GM18505 (cell line): ENCODE measurements around the gene OLFM1.
"Not testable (repeated sequence)": the region's sequence is repeated elsewhere in the genome, so short reads cannot be mapped to it uniquely, and the experiment has no call there.

ENCODE experiments used
- ATAC-seq: cut with Tn5 transposase; IDR thresholded peaks from one replicate; pipeline ENCODE4 v1.9.1; 2021; ENCODE audit not compliant: unreplicated experiment
- POLR2A ChIP-seq: IDR thresholded peaks from 4 replicates; pipeline ENCODE4 v1.6.1; 2011; ENCODE audit warnings: borderline replicate concordance; ENCODE audit not compliant: insufficient read depth, insufficient read length; ENCODE audit errors: extremely low read depth

The OLFM1 gene

GRCh38 chr9:135136481-135136880 is 49.0 kb downstream of the OLFM1 start:
- no peak for ATAC-seq
- no peak for TF ChIP-seq POLR2A

- TF ChIP-seq POLR2A: no peak
Measured at GRCh38 chr9:135136991-135137832, 49.7 kb downstream of the OLFM1 start.

GRCh38 chr9:135138078-135138855 is 50.8 kb downstream of the OLFM1 start:
- ATAC-seq: no peak
- TF ChIP-seq POLR2A: no peak

More at GRCh38 chr9:135136991-135137832, 49.7 kb downstream of the OLFM1 start:
- no peak for ATAC-seq

GRCh38 chr9:135139366-135139959 is 52.0 kb downstream of the OLFM1 start:
- no peak for ATAC-seq
- TF ChIP-seq POLR2A: no peak

- no peak for TF ChIP-seq POLR2A
- ATAC-seq: no peak
Measured at GRCh38 chr9:135141183-135141774, 53.8 kb downstream of the OLFM1 start.

GRCh38 chr9:135144581-135145170 is 57.2 kb downstream of the OLFM1 start:
- TF ChIP-seq POLR2A: no peak
- ATAC-seq: no peak

- TF ChIP-seq POLR2A: no peak
- no peak for ATAC-seq
Measured at GRCh38 chr9:135145312-135145711, 57.8 kb downstream of the OLFM1 start.

- no peak for TF ChIP-seq POLR2A
Measured at GRCh38 chr9:135146241-135146640, 58.8 kb downstream of the OLFM1 start.

GRCh38 chr9:135146766-135147473 is 59.5 kb downstream of the OLFM1 start:
- TF ChIP-seq POLR2A: no peak
- ATAC-seq: no peak

More at GRCh38 chr9:135146241-135146640, 58.8 kb downstream of the OLFM1 start:
- no peak for ATAC-seq

- ATAC-seq: no peak
- TF ChIP-seq POLR2A: no peak
Measured at GRCh38 chr9:135147474-135147805, 60.0 kb downstream of the OLFM1 start.

GRCh38 chr9:135147938-135148337 is 60.5 kb downstream of the OLFM1 start:
- no peak for TF ChIP-seq POLR2A

GRCh38 chr9:135148386-135148785 is 60.9 kb downstream of the OLFM1 start:
- no peak for ATAC-seq
- no peak for TF ChIP-seq POLR2A

More at GRCh38 chr9:135147938-135148337, 60.5 kb downstream of the OLFM1 start:
- ATAC-seq: no peak

- ATAC-seq: not testable (repeated sequence)
Measured at GRCh38 chr9:135149901-135150300, 62.4 kb downstream of the OLFM1 start.
